Upper lobe of left lung (tissue), 4 donors: ENCODE measurements around the gene MYLK4.

Experiments used
- CTCF ChIP-seq, 6 experiments: fragments of 450-650 bp in 4 of 6; fragments of 200-600 bp in 2 of 6; sonication (generic) in 2 of 6; IDR thresholded peaks; one replicate each; pipeline ENCODE4 v1.5.1; 2016 to 2019; ENCODE audit warnings: antibody characterized with exemption in 6 of 6
- POLR2A ChIP-seq, 4 donors: fragments of 450-650 bp; IDR thresholded peaks; one replicate each; pipeline ENCODE4 v1.5.1; 2016 to 2017; ENCODE audit warnings: antibody characterized with exemption in 4 of 4, mild to moderate bottlenecking in 2 of 4

- TF ChIP-seq POLR2A (IDR thresholded peaks at IDR 0.05), result no peak
- no peak for TF ChIP-seq CTCF (IDR thresholded peaks at IDR 0.05)
Measured at GRCh38 chr6:2684766-2685754, 65.7 kb downstream of the MYLK4 start.
